RCC 7860 (cell line): Measurements from ENCODE around the gene PRICKLE2.

ENCODE experiments used
- DNase-seq: peaks from one replicate; pipeline ENCODE4 v3.0.0-alpha.2; 2015; ENCODE audit warnings: low spot score
- FAIRE-seq: peaks from 2 replicates; lab custom pipeline; 2012; peaks lifted over from hg19 to GRCh38; lab: Jason Lieb, UNC

Gene PRICKLE2

GRCh38 chr3:64138656-64139375 lies 86.5 kb downstream of the PRICKLE2 start:
- FAIRE-seq: no peak
- no peak for DNase-seq

- DNase-seq: peak; percentile 71
- peak; percentile 85 for FAIRE-seq
Observed at GRCh38 chr3:64138046-64138445, 87.2 kb downstream of the PRICKLE2 start.

- FAIRE-seq (no peak), DNase-seq (no peak)
Observed at GRCh38 chr3:64134882-64135281, 90.4 kb downstream of the PRICKLE2 start.

- no peak for FAIRE-seq
- no peak for DNase-seq
Observed at GRCh38 chr3:64133987-64134386, 91.3 kb downstream of the PRICKLE2 start.

GRCh38 chr3:64133272-64133671 lies 92.0 kb downstream of the PRICKLE2 start:
- FAIRE-seq (no peak), DNase-seq (no peak)

GRCh38 chr3:64131725-64132469 lies 93.4 kb downstream of the PRICKLE2 start:
- FAIRE-seq (no peak), DNase-seq (no peak)

- FAIRE-seq (no peak), DNase-seq (no peak)
Observed at GRCh38 chr3:64130436-64130835, 94.8 kb downstream of the PRICKLE2 start.

- DNase-seq: no peak
- FAIRE-seq: no peak
Observed at GRCh38 chr3:64129581-64129980, 95.7 kb downstream of the PRICKLE2 start.

GRCh38 chr3:64129106-64129505 lies 96.2 kb downstream of the PRICKLE2 start:
- DNase-seq: peak; percentile 65
- peak; percentile 60 for FAIRE-seq

- DNase-seq (no peak), FAIRE-seq (no peak)
Observed at GRCh38 chr3:64125561-64125960, 99.7 kb downstream of the PRICKLE2 start.

GRCh38 chr3:64123931-64124330 lies 101.3 kb downstream of the PRICKLE2 start:
- FAIRE-seq (no peak), DNase-seq (no peak)

- FAIRE-seq (no peak), DNase-seq (no peak)
Observed at GRCh38 chr3:64122476-64122875, 102.8 kb downstream of the PRICKLE2 start.

GRCh38 chr3:64121750-64122311 lies 103.4 kb downstream of the PRICKLE2 start:
- DNase-seq (no peak), FAIRE-seq (no peak)

GRCh38 chr3:64120876-64121275 lies 104.4 kb downstream of the PRICKLE2 start:
- FAIRE-seq: no peak
- DNase-seq: no peak

GRCh38 chr3:64117483-64117882 lies 107.8 kb downstream of the PRICKLE2 start:
- DNase-seq (no peak), FAIRE-seq (no peak)

- DNase-seq (no peak), FAIRE-seq (no peak)
Observed at GRCh38 chr3:64114651-64115050, 110.6 kb downstream of the PRICKLE2 start.

GRCh38 chr3:64111872-64112271 lies 113.4 kb downstream of the PRICKLE2 start:
- no peak for FAIRE-seq
- no peak for DNase-seq

GRCh38 chr3:64111083-64111482 lies 114.2 kb downstream of the PRICKLE2 start:
- FAIRE-seq (no peak), DNase-seq (no peak)

- DNase-seq (no peak), FAIRE-seq (no peak)
Observed at GRCh38 chr3:64110071-64110470, 115.2 kb downstream of the PRICKLE2 start.

GRCh38 chr3:64109438-64109837 lies 115.8 kb downstream of the PRICKLE2 start:
- no peak for DNase-seq
- no peak for FAIRE-seq

- no peak for DNase-seq
- FAIRE-seq: no peak
Observed at GRCh38 chr3:64108784-64109317, 116.4 kb downstream of the PRICKLE2 start.

GRCh38 chr3:64108231-64108630 lies 117.0 kb downstream of the PRICKLE2 start:
- no peak for DNase-seq
- FAIRE-seq: no peak
